IMR-90 (cell line): ENCODE measurements around the gene KRT71. TPM values are rescaled to one million over a fixed set of nuclear protein-coding genes. Genes with fewer than 3 reads are reported as not detected.

ENCODE experiments used
- ATAC-seq: fragments of 200-7000 bp; cut with Tn5 transposase; 2 replicates; pipeline ENCODE4 v1.9.1; 2020; ENCODE audit warnings: low read depth, mild to moderate bottlenecking, moderate library complexity
- BruUV-seq: library from RNA; stranded (reverse); fragments of 400-500 nt; replicated peaks from 2 replicates; lab custom pipeline; 2021; lab: Mats Ljungman, UMichigan
- CTCF ChIA-PET: fragments of 300-600 bp; formaldehyde crosslinking; extraction: SDS; loops from one replicate; lab custom pipeline; 2021; ENCODE audit warnings: antibody characterized with exemption; lab: Yijun Ruan, JAX
- POLR2A ChIA-PET: fragments of 300-600 bp; sonication (Branson Sonifier 250); formaldehyde crosslinking; loops from one replicate; lab custom pipeline; 2022; ENCODE audit warnings: antibody characterized with exemption; ENCODE audit not compliant: unreplicated experiment; lab: Charles Lee
- DNase-seq: peaks from one replicate; pipeline ENCODE4 v3.0.0; 2013
- H2AFZ ChIP-seq: replicated peaks from 2 replicates; pipeline ENCODE3; 2013; ENCODE audit warnings: low read length, mild to moderate bottlenecking; ENCODE audit not compliant: poor library complexity
- H2AK5ac ChIP-seq: 2 replicates; pipeline ENCODE4 v1.6.1; 2013; ENCODE audit warnings: low read depth, low read length, inconsistent platforms
- H2AK9ac ChIP-seq: replicated peaks from 2 replicates; pipeline ENCODE3; 2013; ENCODE audit warnings: mild to moderate bottlenecking, low read depth, low read length, moderate library complexity; ENCODE audit not compliant: poor library complexity
- H2BK120ac ChIP-seq: 2 replicates; pipeline ENCODE4 v1.6.1; 2013; ENCODE audit warnings: low read depth, low read length, inconsistent platforms
- H2BK15ac ChIP-seq: 3 replicates; pipeline ENCODE4 v1.6.1; 2013; ENCODE audit warnings: low read depth, low read length, inconsistent platforms
- H2BK20ac ChIP-seq: 2 replicates; pipeline ENCODE4 v1.6.1; 2013; ENCODE audit warnings: low read depth, mild to moderate bottlenecking, inconsistent platforms, low read length, moderate library complexity
- H2BK5ac ChIP-seq: 2 replicates; pipeline ENCODE4 v1.6.1; 2013; ENCODE audit warnings: mild to moderate bottlenecking, low read depth, low read length, inconsistent platforms; ENCODE audit not compliant: poor library complexity, severe bottlenecking
- H3K14ac ChIP-seq: replicated peaks from 2 replicates; pipeline ENCODE4 v1.6.1; 2013; ENCODE audit warnings: low read depth, low read length, inconsistent platforms
- H3K18ac ChIP-seq: 2 replicates; pipeline ENCODE4 v1.6.1; 2013; ENCODE audit warnings: low read depth, low read length, control low read depth
- H3K23ac ChIP-seq: 2 replicates; pipeline ENCODE4 v1.6.1; 2013; ENCODE audit warnings: low read depth, low read length, inconsistent platforms
- H3K27ac ChIP-seq: 2 replicates; pipeline ENCODE4 v1.5.1; 2013; ENCODE audit warnings: mild to moderate bottlenecking, control low read depth, low read length; ENCODE audit not compliant: insufficient read depth
- H3K27me3 ChIP-seq: 2 replicates; pipeline ENCODE4 v1.6.1; 2013; ENCODE audit warnings: low read length; ENCODE audit not compliant: control insufficient read depth, insufficient read depth
- H3K36me3 ChIP-seq: 2 replicates; pipeline ENCODE4 v1.6.1; 2013; ENCODE audit warnings: low read length, mixed read lengths; ENCODE audit not compliant: control insufficient read depth, insufficient read depth
- H3K4ac ChIP-seq: 2 replicates; pipeline ENCODE4 v1.6.1; 2013; ENCODE audit warnings: low read depth, low read length, inconsistent platforms
- H3K4me1 ChIP-seq: 2 replicates; pipeline ENCODE4 v1.6.1; 2013; ENCODE audit warnings: low read length, mixed read lengths; ENCODE audit not compliant: control insufficient read depth, insufficient read depth
- H3K4me2 ChIP-seq: 2 replicates; pipeline ENCODE4 v1.6.1; 2013; ENCODE audit warnings: low read depth, mild to moderate bottlenecking, control low read depth, low read length, moderate library complexity
- H3K4me3 ChIP-seq: 2 replicates; pipeline ENCODE4 v1.5.1; 2013; ENCODE audit warnings: low read depth, mild to moderate bottlenecking, control low read depth, low read length, moderate library complexity; ENCODE audit not compliant: insufficient read depth
- H3K56ac ChIP-seq: 2 replicates; pipeline ENCODE4 v1.6.1; 2013; ENCODE audit warnings: low read length, inconsistent platforms; ENCODE audit not compliant: insufficient read depth; ENCODE audit errors: extremely low read depth
- H3K79me1 ChIP-seq, 2 experiments: 2 replicates each; pipeline ENCODE4 v1.6.1; 2013; ENCODE audit warnings: low read length in 2 of 2, inconsistent platforms in 1 of 2, low read depth in 1 of 2
- H3K9ac ChIP-seq: 2 replicates; pipeline ENCODE4 v1.6.1; 2013; ENCODE audit warnings: low read depth, low read length, control low read depth
- H3K9me1 ChIP-seq: 2 replicates; pipeline ENCODE4 v1.6.1; 2013; ENCODE audit warnings: low read length, inconsistent platforms; ENCODE audit not compliant: insufficient read depth
- H3K9me3 ChIP-seq: 2 replicates; pipeline ENCODE4 v1.6.1; 2013; ENCODE audit warnings: low read length; ENCODE audit not compliant: control insufficient read depth, insufficient read depth
- H4K20me1 ChIP-seq: 2 replicates; pipeline ENCODE4 v1.6.1; 2013; ENCODE audit warnings: low read length, inconsistent platforms; ENCODE audit not compliant: insufficient read depth
- H4K5ac ChIP-seq: 2 replicates; pipeline ENCODE4 v1.6.1; 2013; ENCODE audit warnings: mild to moderate bottlenecking, low read depth, low read length, control low read depth
- H4K8ac ChIP-seq, 2 experiments: 2 replicates each; pipeline ENCODE4 v1.6.1; 2013; ENCODE audit warnings: low read depth in 2 of 2, low read length in 2 of 2, control low read depth in 1 of 2, inconsistent platforms in 1 of 2
- H4K91ac ChIP-seq: 2 replicates; pipeline ENCODE4 v1.6.1; 2013; ENCODE audit warnings: low read depth, low read length, inconsistent platforms; ENCODE audit not compliant: insufficient read depth
- BHLHE40 ChIP-seq: fragments of 150-350 bp; IDR thresholded peaks from 2 replicates; pipeline ENCODE4 v1.6.1; 2016; ENCODE audit warnings: mild to moderate bottlenecking, low read depth, low read length
- CEBPB ChIP-seq: IDR thresholded peaks from 2 replicates; pipeline ENCODE4 v1.6.1; 2012; ENCODE audit warnings: low read depth, low read length, improper control_type of control experiment
- CTCF ChIP-seq: conservative IDR thresholded peaks from 2 replicates; pipeline ENCODE4 v1.5.1; 2012; ENCODE audit warnings: mild to moderate bottlenecking, low read depth, low read length, improper control_type of control experiment
- ELK1 ChIP-seq: fragments of 150-350 bp; IDR thresholded peaks from 2 replicates; pipeline ENCODE4 v1.6.1; 2016; ENCODE audit warnings: low read depth, mild to moderate bottlenecking, low read length, moderate library complexity, borderline replicate concordance
- FOS ChIP-seq: fragments of 150-350 bp; IDR thresholded peaks from 2 replicates; pipeline ENCODE4 v1.6.1; 2016; ENCODE audit warnings: low read depth, low read length
- MAFK ChIP-seq: IDR thresholded peaks from 2 replicates; pipeline ENCODE4 v1.6.1; 2012; ENCODE audit warnings: low read depth, low read length, improper control_type of control experiment
- MAZ ChIP-seq: IDR thresholded peaks from 2 replicates; pipeline ENCODE4 v1.6.1; 2012; ENCODE audit warnings: low read depth, mild to moderate bottlenecking, low read length, improper control_type of control experiment, moderate library complexity, borderline replicate concordance
- NFE2L2 ChIP-seq: fragments of 150-350 bp; IDR thresholded peaks from 2 replicates; pipeline ENCODE4 v1.6.1; 2016; ENCODE audit warnings: low read depth, mild to moderate bottlenecking, low read length
- RAD21 ChIP-seq: IDR thresholded peaks from 2 replicates; pipeline ENCODE4 v1.6.1; 2012; ENCODE audit warnings: low read length, improper control_type of control experiment
- RFX5 ChIP-seq: IDR thresholded peaks from 2 replicates; pipeline ENCODE4 v1.8.0; 2012; ENCODE audit warnings: low read depth, mild to moderate bottlenecking, low read length, moderate library complexity
- SMC3 ChIP-seq: fragments of 150-350 bp; IDR thresholded peaks from 2 replicates; pipeline ENCODE4 v1.6.1; 2016; ENCODE audit warnings: low read depth, mild to moderate bottlenecking, antibody characterized with exemption, low read length, moderate library complexity
- WGBS, 2 experiments: methylation state at CpG; one replicate each; pipeline versions ENCODE4 v1.1.5 to v1.1.7; 2013; ENCODE audit warnings: missing lambda C conversion rate in 2 of 2; ENCODE audit not compliant: insufficient read length in 1 of 2; ENCODE audit errors: extremely low coverage in 2 of 2; 5-methylcytosine and 5-hydroxymethylcytosine counted together
- dilution Hi-C: fragments of 300-500 bp; cut with HindIII; formaldehyde crosslinking; loops from one replicate; pipeline ENCODE4 v1.14.3; 2018; ENCODE audit warnings: low sequenced_read_pairs; ENCODE audit not compliant: unreplicated experiment
- in situ Hi-C: fragments of 300-500 bp; cut with MboI; formaldehyde crosslinking; loops from 3 replicates; pipeline ENCODE4 v1.14.3; 2019; ENCODE audit warnings: low sequenced_read_pairs, inconsistent platforms, mixed read lengths
- intact Hi-C: fragments of 100-400 bp; cut with micrococcal nuclease; formaldehyde crosslinking; loops from 2 replicates; pipeline ENCODE4 v1.10.0; 2022
- polyA plus RNA-seq, 3 experiments: library from polyadenylated mRNA; depleted of rRNA; stranded (reverse); fragments of >200 nt; gene quantifications; 2 replicates each; pipeline ENCODE4 v1.2.3, GENCODE V29; 2012; ENCODE audit warnings: low replicate concordance in 1 of 3
- total RNA-seq: library from RNA; depleted of rRNA; stranded (reverse); fragments of >200 nt; gene quantifications from 2 replicates; pipeline ENCODE4 v1.2.3, GENCODE V29; 2012

Gene KRT71
- total and polyA plus RNA-seq, 2 of the 4 experiments (the other 2 are of a cell fraction), result not detected

GRCh38 chr12:52530366-52530765 lies 22.6 kb downstream of the KRT71 start:
- Histone ChIP-seq H2BK5ac (no peak overlapping the region), H3K9me1 (no peaks in the 10 kb centered on the region), H3K4ac (no peak overlapping the region), H3K14ac (no peak overlapping the region), H4K5ac (no peak overlapping the region), H2BK20ac (no peak overlapping the region), H4K91ac (no peak overlapping the region), H4K8ac (no peak overlapping the region), H2AK5ac (no peak overlapping the region), H3K9ac (no peak overlapping the region), H2BK120ac (no peak overlapping the region), H3K9me3 (no peaks in the 10 kb centered on the region), H3K27ac (no peak overlapping the region), H3K4me3 (no peak overlapping the region), H3K27me3 (peaks cover 28% of the 10 kb centered on the region), H3K4me1 (no peaks in the 10 kb centered on the region), H3K36me3 (no peaks in the 10 kb centered on the region), H3K23ac (no peak overlapping the region), H3K4me2 (no peak overlapping the region), H2BK15ac (no peak overlapping the region), H2AK9ac (no peak overlapping the region), H4K20me1 (no peaks in the 10 kb centered on the region), H3K79me1 (no peaks in the 10 kb centered on the region), H3K56ac (no peak overlapping the region), H2AFZ (no peak overlapping the region), H3K18ac (no peak overlapping the region)
- intact Hi-C loops, result no loop called here
- in situ Hi-C loops, result no loop called here
- no CpG with 5 or more reads among the region's 2 CpGs for WGBS, 2 experiments
- ChIA-PET POLR2A (no interaction called here), CTCF (no interaction called here)
- TF ChIP-seq RAD21 (no peak), CTCF (no peak), RFX5 (no peak), MAZ (no peak), ELK1 (no peak), MAFK (no peak), SMC3 (no peak), FOS (no peak), CEBPB (no peak), BHLHE40 (no peak), NFE2L2 (no peak)
- DNase-seq (no peak), ATAC-seq (no peak)
- no TSS peak for BruUV-seq
- dilution Hi-C loops, result no loop called here
